GM19193 (cell line): ENCODE data around the gene SOSTDC1.

Experiments
- POLR2A ChIP-seq: IDR thresholded peaks from 4 replicates; pipeline ENCODE4 v1.6.1; 2011; ENCODE audit not compliant: insufficient read depth, insufficient read length; ENCODE audit errors: extremely low read depth

SOSTDC1 gene

GRCh38 chr7:16471933-16472332, 6.4 kb upstream of the SOSTDC1 start:
- no peak for TF ChIP-seq POLR2A

GRCh38 chr7:16463949-16464715, 1.4 kb downstream of the SOSTDC1 start:
- no peak for TF ChIP-seq POLR2A

- TF ChIP-seq POLR2A: no peak
Measured at GRCh38 chr7:16463520-16463919, 2.0 kb downstream of the SOSTDC1 start.

- TF ChIP-seq POLR2A: no peak
Measured at GRCh38 chr7:16462431-16462889, 3.1 kb downstream of the SOSTDC1 start.

- TF ChIP-seq POLR2A: no peak
Measured at GRCh38 chr7:16460789-16461493, 4.6 kb downstream of the SOSTDC1 start.

- no peak for TF ChIP-seq POLR2A
Measured at GRCh38 chr7:16455591-16455990, 9.9 kb downstream of the SOSTDC1 start.

GRCh38 chr7:16450366-16450765, 15.2 kb downstream of the SOSTDC1 start:
- no peak for TF ChIP-seq POLR2A

- TF ChIP-seq POLR2A: no peak
Measured at GRCh38 chr7:16447876-16448275, 17.7 kb downstream of the SOSTDC1 start.

GRCh38 chr7:16446508-16446907, 19.0 kb downstream of the SOSTDC1 start:
- TF ChIP-seq POLR2A: no peak

GRCh38 chr7:16438988-16439387, 26.6 kb downstream of the SOSTDC1 start:
- no peak for TF ChIP-seq POLR2A

- no peak for TF ChIP-seq POLR2A
Measured at GRCh38 chr7:16436306-16436705, 29.2 kb downstream of the SOSTDC1 start.

GRCh38 chr7:16433568-16434122, 31.9 kb downstream of the SOSTDC1 start:
- no peak for TF ChIP-seq POLR2A

- no peak for TF ChIP-seq POLR2A
Measured at GRCh38 chr7:16432425-16432731, 33.2 kb downstream of the SOSTDC1 start.

- TF ChIP-seq POLR2A: no peak
Measured at GRCh38 chr7:16431646-16432424, 33.7 kb downstream of the SOSTDC1 start.

- no peak for TF ChIP-seq POLR2A
Measured at GRCh38 chr7:16430133-16430532, 35.4 kb downstream of the SOSTDC1 start.
